Measurements from ENCODE around the gene DLG2.

Gene DLG2

DNA sequence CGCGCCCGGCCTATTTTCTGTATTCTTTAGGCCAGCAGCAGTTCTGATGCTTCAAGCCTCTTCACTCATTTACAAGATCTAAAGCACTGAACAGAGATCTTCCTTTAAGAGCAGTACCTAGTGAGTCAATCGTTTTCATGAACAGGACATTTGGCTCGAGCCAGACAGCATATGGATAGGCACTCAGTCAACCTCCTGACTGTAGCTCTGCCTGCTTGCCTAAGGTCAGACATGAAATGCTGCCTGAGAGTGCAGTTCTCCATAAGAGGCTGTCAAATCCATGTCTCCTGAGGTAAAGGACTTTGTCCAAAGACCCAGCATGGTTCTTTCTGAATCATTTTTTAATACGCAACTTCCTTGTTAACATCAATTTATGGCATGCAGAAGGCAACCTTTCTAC, 941.2 kb downstream of the DLG2 start:
- DNase-seq (ENCODE audit: insufficient read length, low spot score) (no peak), FAIRE-seq (no peak)
- TF ChIP-seq POU2F2 (IDR thresholded peaks at IDR 0.05; ENCODE audit: low read depth, low read length), result no peak
- no peak for TF ChIP-seq TAF1 (IDR thresholded peaks at IDR 0.05; ENCODE audit: low read depth, low read length)
- TF ChIP-seq SPI1 (IDR thresholded peaks at IDR 0.05; ENCODE audit: low read depth, low read length), result no peak
- TF ChIP-seq POLR2A (IDR thresholded peaks at IDR 0.05; ENCODE audit: low read depth, low read length), result no peak
- TF ChIP-seq PAX5 (IDR thresholded peaks at IDR 0.05; ENCODE audit: insufficient read depth, low read length, severe bottlenecking), result no peak
- no peak for TF ChIP-seq POLR2AphosphoS5 (IDR thresholded peaks at IDR 0.05; ENCODE audit: low read depth, low read length)

DNA sequence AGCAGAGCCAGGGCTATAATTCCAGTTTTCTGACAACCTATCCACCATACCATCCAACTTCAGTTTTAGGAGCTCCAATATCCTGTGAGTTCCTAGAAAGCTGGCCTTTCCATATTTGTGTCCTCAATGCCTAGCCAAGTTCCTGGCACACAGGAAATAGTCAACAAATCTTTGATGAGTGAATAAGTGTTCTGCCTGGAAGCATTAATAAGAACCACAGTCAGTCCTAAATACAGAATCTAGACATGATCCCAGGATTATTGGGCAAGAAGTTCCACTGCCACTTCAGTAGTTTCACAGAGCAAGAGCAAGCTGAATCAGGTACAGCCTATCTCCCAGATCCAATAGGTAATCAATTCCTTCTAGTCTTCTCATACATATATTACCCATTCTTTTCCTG, 942.0 kb downstream of the DLG2 start:
- DNase-seq (ENCODE audit: insufficient read length, low spot score), result no peak
- no peak for FAIRE-seq
- TF ChIP-seq PAX5 (IDR thresholded peaks at IDR 0.05; ENCODE audit: insufficient read depth, low read length, severe bottlenecking), result no peak
- no peak for TF ChIP-seq TAF1 (IDR thresholded peaks at IDR 0.05; ENCODE audit: low read depth, low read length)
- no peak for TF ChIP-seq SPI1 (IDR thresholded peaks at IDR 0.05; ENCODE audit: low read depth, low read length)
- no peak for TF ChIP-seq POLR2AphosphoS5 (IDR thresholded peaks at IDR 0.05; ENCODE audit: low read depth, low read length)
- TF ChIP-seq POU2F2 (IDR thresholded peaks at IDR 0.05; ENCODE audit: low read depth, low read length), result no peak
- TF ChIP-seq POLR2A (IDR thresholded peaks at IDR 0.05; ENCODE audit: low read depth, low read length), result no peak

GRCh38 chr11:84681456-84681855, 945.7 kb downstream of the DLG2 start:
- FAIRE-seq (no peak), DNase-seq (ENCODE audit: insufficient read length, low spot score) (no peak)
- TF ChIP-seq POLR2AphosphoS5 (IDR thresholded peaks at IDR 0.05; ENCODE audit: low read depth, low read length) (no peak), POU2F2 (IDR thresholded peaks at IDR 0.05; ENCODE audit: low read depth, low read length) (no peak), PAX5 (IDR thresholded peaks at IDR 0.05; ENCODE audit: insufficient read depth, low read length, severe bottlenecking) (no peak), TAF1 (IDR thresholded peaks at IDR 0.05; ENCODE audit: low read depth, low read length) (no peak), POLR2A (IDR thresholded peaks at IDR 0.05; ENCODE audit: low read depth, low read length) (no peak), SPI1 (IDR thresholded peaks at IDR 0.05; ENCODE audit: low read depth, low read length) (no peak)

DNA sequence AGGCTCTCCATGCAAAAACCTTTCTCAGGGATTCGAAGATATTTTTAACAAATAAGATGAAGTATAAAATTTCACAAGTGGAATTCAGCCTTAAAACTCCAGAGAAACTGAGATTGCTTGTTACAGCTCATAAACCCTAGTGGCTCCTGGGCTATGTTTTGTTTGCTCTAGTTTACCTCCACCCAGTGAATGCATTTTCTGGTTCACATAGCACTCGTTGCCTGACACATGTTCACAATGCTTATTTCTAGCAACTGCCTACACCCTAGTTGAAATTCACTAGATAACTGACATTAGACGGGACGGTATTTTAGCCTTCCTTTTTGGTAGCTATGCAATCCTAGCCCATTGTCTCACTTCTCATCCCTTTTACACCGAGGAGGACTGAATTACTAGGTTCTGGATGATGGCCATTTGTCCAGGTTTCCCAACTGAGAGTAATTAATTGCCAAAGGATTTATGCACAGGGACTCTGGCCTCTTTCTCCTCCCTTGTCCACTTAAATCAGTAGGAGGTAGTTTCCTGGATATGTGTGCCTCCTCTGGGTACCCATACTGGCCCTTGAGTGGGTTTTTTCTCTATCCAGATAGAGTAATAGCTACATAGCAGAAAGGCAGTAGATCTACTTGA, 951.6 kb downstream of the DLG2 start:
- no peak for FAIRE-seq
- TF ChIP-seq TAF1 (IDR thresholded peaks at IDR 0.05; ENCODE audit: low read depth, low read length) (no peak), PAX5 (IDR thresholded peaks at IDR 0.05; ENCODE audit: insufficient read depth, low read length, severe bottlenecking) (no peak), SPI1 (IDR thresholded peaks at IDR 0.05; ENCODE audit: low read depth, low read length) (no peak), POLR2AphosphoS5 (IDR thresholded peaks at IDR 0.05; ENCODE audit: low read depth, low read length) (no peak), POU2F2 (IDR thresholded peaks at IDR 0.05; ENCODE audit: low read depth, low read length) (no peak), POLR2A (IDR thresholded peaks at IDR 0.05; ENCODE audit: low read depth, low read length) (no peak)
- DNase-seq (ENCODE audit: insufficient read length, low spot score), result no peak

- DNase-seq (ENCODE audit: insufficient read length, low spot score) (no peak), FAIRE-seq (no peak)
- TF ChIP-seq POU2F2 (IDR thresholded peaks at IDR 0.05; ENCODE audit: low read depth, low read length) (no peak), TAF1 (IDR thresholded peaks at IDR 0.05; ENCODE audit: low read depth, low read length) (no peak), SPI1 (IDR thresholded peaks at IDR 0.05; ENCODE audit: low read depth, low read length) (no peak), PAX5 (IDR thresholded peaks at IDR 0.05; ENCODE audit: insufficient read depth, low read length, severe bottlenecking) (no peak), POLR2AphosphoS5 (IDR thresholded peaks at IDR 0.05; ENCODE audit: low read depth, low read length) (no peak), POLR2A (IDR thresholded peaks at IDR 0.05; ENCODE audit: low read depth, low read length) (no peak)
Measured at GRCh38 chr11:84673753-84674152, 953.4 kb downstream of the DLG2 start.

GRCh38 chr11:84671325-84671999, 955.7 kb downstream of the DLG2 start:
- no peak for TF ChIP-seq TAF1 (IDR thresholded peaks at IDR 0.05; ENCODE audit: low read depth, low read length)
- no peak for FAIRE-seq
- DNase-seq (ENCODE audit: insufficient read length, low spot score), result no peak

DNA sequence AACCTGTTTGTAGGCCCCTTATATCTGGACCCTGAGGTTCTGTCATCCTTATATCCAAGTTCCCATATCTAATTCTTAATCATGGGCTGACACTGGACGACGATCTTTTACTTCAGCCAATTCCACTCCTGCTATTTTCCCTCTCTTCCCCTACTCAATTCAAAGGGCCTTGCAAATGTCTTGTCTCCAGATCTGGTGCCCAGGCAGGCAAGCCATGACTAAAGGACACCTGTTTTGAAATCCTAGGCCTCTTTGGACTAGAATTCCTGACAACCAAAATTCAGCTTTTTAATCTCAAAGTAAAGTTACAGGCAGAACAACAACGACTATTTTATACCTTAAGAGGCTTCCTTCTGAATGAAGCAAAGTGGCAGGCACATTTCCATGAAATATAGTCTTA, 963.4 kb downstream of the DLG2 start:
- TF ChIP-seq POLR2A (IDR thresholded peaks at IDR 0.05; ENCODE audit: low read depth, low read length), result no peak
- TF ChIP-seq TAF1 (IDR thresholded peaks at IDR 0.05; ENCODE audit: low read depth, low read length), result no peak
- no peak for TF ChIP-seq POLR2AphosphoS5 (IDR thresholded peaks at IDR 0.05; ENCODE audit: low read depth, low read length)
- no peak for TF ChIP-seq PAX5 (IDR thresholded peaks at IDR 0.05; ENCODE audit: insufficient read depth, low read length, severe bottlenecking)
- TF ChIP-seq SPI1 (IDR thresholded peaks at IDR 0.05; ENCODE audit: low read depth, low read length), result no peak
- TF ChIP-seq POU2F2 (IDR thresholded peaks at IDR 0.05; ENCODE audit: low read depth, low read length), result no peak
- DNase-seq (ENCODE audit: insufficient read length, low spot score) (no peak), FAIRE-seq (no peak)

DNA sequence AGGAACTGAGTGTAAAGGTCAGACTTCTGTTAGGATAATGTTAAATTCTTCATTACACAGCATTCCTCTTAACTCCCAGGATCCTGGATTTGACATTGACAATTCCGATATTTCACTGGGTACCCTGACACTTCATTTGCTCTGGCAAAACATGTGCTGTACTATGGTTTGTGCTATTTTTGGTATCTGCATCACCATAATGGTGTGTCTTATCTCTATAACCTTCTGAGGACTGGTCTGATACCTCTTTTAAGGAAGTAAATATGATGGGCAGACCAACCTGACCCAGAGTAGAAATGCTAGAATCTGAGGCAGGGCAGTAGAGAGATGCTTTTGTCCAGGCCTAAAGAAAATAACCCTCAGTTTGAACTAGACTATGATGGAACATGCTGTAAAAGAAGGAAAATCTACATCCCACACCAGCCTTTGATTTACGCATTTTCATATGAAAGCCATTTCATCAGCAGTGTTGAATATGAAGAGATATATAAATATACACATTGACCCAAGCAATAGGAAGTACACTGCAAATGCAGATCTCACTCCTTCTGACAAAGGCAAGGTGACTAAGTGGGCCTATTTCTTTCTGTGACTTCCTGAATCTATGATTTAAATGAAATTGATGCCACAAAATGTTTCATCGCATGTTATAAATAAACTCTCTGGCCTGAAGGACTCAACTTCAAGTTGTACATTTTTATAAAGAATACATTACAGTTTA, 966.7 kb downstream of the DLG2 start:
- TF ChIP-seq POLR2AphosphoS5 (IDR thresholded peaks at IDR 0.05; ENCODE audit: low read depth, low read length) (no peak), PAX5 (IDR thresholded peaks at IDR 0.05; ENCODE audit: insufficient read depth, low read length, severe bottlenecking) (no peak), POU2F2 (IDR thresholded peaks at IDR 0.05; ENCODE audit: low read depth, low read length) (no peak), TAF1 (IDR thresholded peaks at IDR 0.05; ENCODE audit: low read depth, low read length) (no peak), POLR2A (IDR thresholded peaks at IDR 0.05; ENCODE audit: low read depth, low read length) (no peak), SPI1 (IDR thresholded peaks at IDR 0.05; ENCODE audit: low read depth, low read length) (no peak)
- FAIRE-seq (no peak), DNase-seq (ENCODE audit: insufficient read length, low spot score) (no peak)

DNA sequence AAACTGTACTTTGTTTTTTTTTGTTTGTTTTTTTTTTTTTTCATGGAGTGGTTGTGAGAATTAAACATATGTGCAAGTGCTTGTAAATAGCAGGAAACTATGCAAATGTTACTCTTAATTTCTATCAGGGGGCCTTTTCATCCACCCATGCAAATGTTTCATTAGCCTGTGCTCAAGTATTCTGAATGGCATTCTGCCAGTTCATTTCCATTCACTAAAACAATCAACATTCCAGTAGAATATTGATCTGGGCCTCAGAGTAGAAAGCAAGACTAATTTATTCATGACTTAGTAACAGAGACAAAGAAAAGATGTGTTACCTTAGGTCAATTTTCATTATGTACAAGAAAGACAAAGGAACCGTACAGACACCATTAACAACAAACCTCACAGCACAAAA, 971.4 kb downstream of the DLG2 start:
- FAIRE-seq (no peak), DNase-seq (ENCODE audit: insufficient read length, low spot score) (no peak)
- TF ChIP-seq TAF1 (IDR thresholded peaks at IDR 0.05; ENCODE audit: low read depth, low read length) (no peak), POLR2AphosphoS5 (IDR thresholded peaks at IDR 0.05; ENCODE audit: low read depth, low read length) (no peak), PAX5 (IDR thresholded peaks at IDR 0.05; ENCODE audit: insufficient read depth, low read length, severe bottlenecking) (no peak), POU2F2 (IDR thresholded peaks at IDR 0.05; ENCODE audit: low read depth, low read length) (no peak), SPI1 (IDR thresholded peaks at IDR 0.05; ENCODE audit: low read depth, low read length) (no peak), POLR2A (IDR thresholded peaks at IDR 0.05; ENCODE audit: low read depth, low read length) (no peak)

All from GM12891 (cell line).